OCI-LY7 (cell line): Measurements from ENCODE around the gene CD3E. TPM values are rescaled to one million over a fixed set of nuclear protein-coding genes. Genes with fewer than 3 reads are reported as not detected.

Experiments used
- BruUV-seq: library from RNA; stranded (reverse); fragments of 400-500 nt; replicated peaks from 2 replicates; lab custom pipeline; 2021; lab: Mats Ljungman, UMichigan
- CTCF ChIA-PET: fragments of 300-600 bp; sonication (Branson Sonifier 250); formaldehyde crosslinking; loops from one replicate; lab custom pipeline; 2022; ENCODE audit warnings: antibody characterized with exemption; ENCODE audit not compliant: unreplicated experiment; lab: Charles Lee
- POLR2A ChIA-PET: fragments of 300-600 bp; sonication (Branson Sonifier 250); formaldehyde crosslinking; loops from one replicate; lab custom pipeline; 2022; ENCODE audit warnings: antibody characterized with exemption; lab: Charles Lee
- DNase-seq: peaks from one replicate; pipeline ENCODE4 v3.0.0-alpha.2; 2015; ENCODE audit warnings: low spot score
- H2AFZ ChIP-seq: fragments of 200-600 bp; sonication (generic), shearing (Covaris generic); 2 replicates; pipeline ENCODE4 v1.6.1; 2014; ENCODE audit warnings: mild to moderate bottlenecking, antibody characterized with exemption, low read length, moderate library complexity
- H3K27ac ChIP-seq: fragments of 200-600 bp; sonication (generic); 2 replicates; pipeline ENCODE4 v1.5.1; 2014; ENCODE audit warnings: mixed run types, low read depth, mild to moderate bottlenecking, moderate library complexity, low read length, inconsistent platforms; ENCODE audit not compliant: poor library complexity, severe bottlenecking
- H3K36me3 ChIP-seq: fragments of 200-600 bp; sonication (generic); 2 replicates; pipeline ENCODE4 v1.6.1; 2014; ENCODE audit warnings: mild to moderate bottlenecking, antibody characterized with exemption, low read length, moderate library complexity, mixed read lengths; ENCODE audit not compliant: insufficient read depth
- H3K4me1 ChIP-seq: fragments of 200-600 bp; sonication (generic); 2 replicates; pipeline ENCODE4 v1.5.1; 2014; ENCODE audit warnings: mild to moderate bottlenecking, low read length; ENCODE audit not compliant: insufficient read depth, poor library complexity, severe bottlenecking
- H3K4me2 ChIP-seq: fragments of 200-600 bp; sonication (generic); 2 replicates; pipeline ENCODE4 v1.6.1; 2014; ENCODE audit warnings: mild to moderate bottlenecking, low read length
- H3K4me3 ChIP-seq: fragments of 200-600 bp; sonication (generic); 2 replicates; pipeline ENCODE4 v1.5.1; 2014; ENCODE audit warnings: mild to moderate bottlenecking, low read depth, low read length; ENCODE audit not compliant: poor library complexity, severe bottlenecking
- H3K79me2 ChIP-seq: fragments of 200-600 bp; sonication (generic); 2 replicates; pipeline ENCODE4 v1.6.1; 2016; ENCODE audit warnings: low read depth, mild to moderate bottlenecking, low read length, moderate library complexity, mixed read lengths; ENCODE audit not compliant: insufficient read depth
- H3K9me2 ChIP-seq: fragments of 200-600 bp; sonication (generic); 2 replicates; pipeline ENCODE4 v1.6.1; 2016; ENCODE audit warnings: mild to moderate bottlenecking, low read length, mixed read lengths; ENCODE audit not compliant: insufficient read depth
- H3K9me3 ChIP-seq: fragments of 200-600 bp; sonication (generic); 2 replicates; pipeline ENCODE4 v1.6.1; 2014; ENCODE audit warnings: mild to moderate bottlenecking, mixed run types, low read length, mixed read lengths
- H4K20me1 ChIP-seq: fragments of 200-600 bp; sonication (generic); 2 replicates; pipeline ENCODE4 v1.6.1; 2014; ENCODE audit warnings: mild to moderate bottlenecking, antibody characterized with exemption, low read length, moderate library complexity, mixed read lengths; ENCODE audit not compliant: insufficient read depth
- CTCF ChIP-seq: fragments of 200-600 bp; sonication (generic); conservative IDR thresholded peaks from 2 replicates; pipeline ENCODE4 v1.5.1; 2014; ENCODE audit warnings: mild to moderate bottlenecking, antibody characterized with exemption, low read length, moderate library complexity, mixed read lengths
- EZH2phosphoT487 ChIP-seq: fragments of 200-600 bp; sonication (generic); IDR thresholded peaks from 2 replicates; pipeline ENCODE4 v1.6.1; 2018; ENCODE audit warnings: low read depth, borderline replicate concordance, mild to moderate bottlenecking, mixed run types, antibody characterized with exemption, low read length, moderate library complexity, mixed read lengths
- intact Hi-C: fragments of 100-400 bp; cut with micrococcal nuclease; formaldehyde crosslinking; loops from one replicate; pipeline ENCODE4 v1.10.0; 2022; ENCODE audit not compliant: unreplicated experiment
- total RNA-seq, 2 experiments: library from RNA; depleted of rRNA in 1 of 2; stranded (reverse); fragments of >200 nt in 1 of 2; shearing (Covaris generic) in 1 of 2; gene quantifications; 2 replicates each; pipeline ENCODE4 v1.2.3, GENCODE V29; 2014 to 2022

Gene CD3E
- total RNA-seq, 2 experiments from 2014 or later = 1.7 TPM; not detected in 1

- H3K4me3 ChIP-seq = no peak overlapping the region
- TF ChIP-seq EZH2phosphoT487 (no peak), CTCF (no peak)
- CTCF ChIA-PET = no interaction called here
- no peaks in the 10 kb centered on the region for H3K9me3 ChIP-seq
- H3K9me2 ChIP-seq = no peaks in the 10 kb centered on the region
- no peak overlapping the region for H3K27ac ChIP-seq
- intact Hi-C loops = loop anchor here (2.0 kb wide), 1 partner anchor 43 kb away; the partner anchor contains the start of gene ATP5MG
- H3K79me2 ChIP-seq = peaks cover 36% of the 10 kb centered on the region
- H4K20me1 ChIP-seq = no peaks in the 10 kb centered on the region
- POLR2A ChIA-PET = no interaction called here
- peaks cover 12% of the 10 kb centered on the region; the same call in 1 of the 2 replicates for H3K36me3 ChIP-seq
- BruUV-seq = no TSS peak
- H3K4me2 ChIP-seq = no peak overlapping the region
- H2AFZ ChIP-seq = no peak overlapping the region
- no peak for DNase-seq
- peaks cover 21% of the 10 kb centered on the region for H3K4me1 ChIP-seq
Measured at GRCh38 chr11:118358071-118358470, 53.5 kb downstream of the CD3E start.

DNA sequence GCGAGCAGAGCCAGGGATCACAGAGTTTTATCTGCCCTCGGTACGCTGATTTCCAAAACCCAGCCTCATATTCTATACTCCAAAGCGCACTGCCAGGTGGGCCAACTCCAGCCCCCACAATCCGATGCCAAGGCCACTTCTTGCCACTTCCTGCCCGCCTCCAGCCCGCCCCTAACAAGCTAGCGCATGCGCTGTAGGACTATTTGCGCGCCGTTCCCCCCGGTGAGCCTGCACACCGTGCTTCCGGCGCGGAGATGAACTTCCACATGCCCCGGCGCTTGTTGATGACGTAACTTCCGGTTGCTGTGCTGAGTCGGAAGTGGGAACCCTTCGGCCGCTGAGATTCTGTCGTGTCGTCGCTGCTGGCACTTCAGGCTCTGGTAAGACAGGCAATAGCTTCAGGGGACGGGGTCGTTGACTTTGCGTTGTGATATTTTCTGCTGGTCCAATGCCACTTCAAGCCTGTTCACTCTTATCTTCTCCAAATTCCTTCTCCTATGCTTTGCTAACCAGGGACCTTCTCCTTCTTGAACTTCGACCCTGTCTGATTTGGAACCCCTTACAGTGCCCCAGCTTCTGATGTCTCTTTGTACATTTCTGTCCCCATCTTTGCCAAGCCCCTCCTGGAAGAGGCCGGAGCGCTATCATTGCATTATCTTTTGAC is 54.9 kb downstream of the CD3E start, which contains the start of gene UBE4A:
Gene UBE4A, plus strand, starts transcription at position 306 of the 664 bp plus-strand sequence. CDS start 5,481 bp downstream, outside the sequence.
- H3K27ac ChIP-seq = peak within 1 kb of the TSS; percentile 39
- intact Hi-C loops = loop anchor here (2.0 kb wide), 1 partner anchor 41 kb away; the partner anchor contains the start of gene ATP5MG
- CTCF ChIA-PET = no interaction called here
- TF ChIP-seq CTCF = no peak
- no peak for TF ChIP-seq EZH2phosphoT487
- POLR2A ChIA-PET = interaction anchor here (0.5 to 2.3 kb wide), 7 partner anchors 8 to 467 kb away, joined by 3 to 7 read pairs (median 3); partner anchors contain the start of gene MPZL3
- DNase-seq = peak; percentile 99
- H3K36me3 ChIP-seq = peaks cover 18% of the 10 kb centered on the region; the same call in 1 of the 2 replicates
- peak within 1 kb of the TSS; percentile 97 for H3K4me3 ChIP-seq
- H2AFZ ChIP-seq = peak within 1 kb of the TSS; percentile 83
- no peaks in the 10 kb centered on the region for H3K9me2 ChIP-seq
- peak within 1 kb of the TSS; percentile 90 for H3K4me2 ChIP-seq
- no peaks in the 10 kb centered on the region for H3K9me3 ChIP-seq
- H4K20me1 ChIP-seq = no peaks in the 10 kb centered on the region
- peaks cover 21% of the 10 kb centered on the region for H3K4me1 ChIP-seq
- peaks cover 48% of the 10 kb centered on the region for H3K79me2 ChIP-seq
- BruUV-seq = no TSS peak
